Measurements from ENCODE around the gene STXBP4.
"Not testable (repeated sequence)": the region's sequence is repeated elsewhere in the genome, so short reads cannot be mapped to it uniquely, and the experiment has no call there.

- not testable (repeated sequence) for TF ChIP-seq TCF4 (CRISPR knock-in tag; IDR thresholded peaks at IDR 0.05; ENCODE audit: borderline replicate concordance); TSHZ2 (CRISPR knock-in tag; IDR thresholded peaks at IDR 0.05); ISL1 (CRISPR knock-in tag; IDR thresholded peaks at IDR 0.05); ZNF565 (CRISPR knock-in tag; conservative IDR thresholded peaks at IDR 0.05; ENCODE audit: low read depth); TOX (CRISPR knock-in tag; IDR thresholded peaks at IDR 0.05; ENCODE audit: borderline replicate concordance); CREB5 (CRISPR knock-in tag; IDR thresholded peaks at IDR 0.05; ENCODE audit: low read depth)
Observed at GRCh38 chr17:55073467-55073866, 104.9 kb downstream of the STXBP4 start.
